Medulla oblongata (tissue), 1 donor: ENCODE measurements around the gene SCD.
"Not testable (repeated sequence)": the region's sequence is repeated elsewhere in the genome, so short reads cannot be mapped to it uniquely, and the experiment has no call there.

Experiments
- DNase-seq: peaks from one replicate; pipeline ENCODE4 v3.0.0-alpha.2; 2015; ENCODE audit errors: extremely low spot score

The SCD gene

DNA sequence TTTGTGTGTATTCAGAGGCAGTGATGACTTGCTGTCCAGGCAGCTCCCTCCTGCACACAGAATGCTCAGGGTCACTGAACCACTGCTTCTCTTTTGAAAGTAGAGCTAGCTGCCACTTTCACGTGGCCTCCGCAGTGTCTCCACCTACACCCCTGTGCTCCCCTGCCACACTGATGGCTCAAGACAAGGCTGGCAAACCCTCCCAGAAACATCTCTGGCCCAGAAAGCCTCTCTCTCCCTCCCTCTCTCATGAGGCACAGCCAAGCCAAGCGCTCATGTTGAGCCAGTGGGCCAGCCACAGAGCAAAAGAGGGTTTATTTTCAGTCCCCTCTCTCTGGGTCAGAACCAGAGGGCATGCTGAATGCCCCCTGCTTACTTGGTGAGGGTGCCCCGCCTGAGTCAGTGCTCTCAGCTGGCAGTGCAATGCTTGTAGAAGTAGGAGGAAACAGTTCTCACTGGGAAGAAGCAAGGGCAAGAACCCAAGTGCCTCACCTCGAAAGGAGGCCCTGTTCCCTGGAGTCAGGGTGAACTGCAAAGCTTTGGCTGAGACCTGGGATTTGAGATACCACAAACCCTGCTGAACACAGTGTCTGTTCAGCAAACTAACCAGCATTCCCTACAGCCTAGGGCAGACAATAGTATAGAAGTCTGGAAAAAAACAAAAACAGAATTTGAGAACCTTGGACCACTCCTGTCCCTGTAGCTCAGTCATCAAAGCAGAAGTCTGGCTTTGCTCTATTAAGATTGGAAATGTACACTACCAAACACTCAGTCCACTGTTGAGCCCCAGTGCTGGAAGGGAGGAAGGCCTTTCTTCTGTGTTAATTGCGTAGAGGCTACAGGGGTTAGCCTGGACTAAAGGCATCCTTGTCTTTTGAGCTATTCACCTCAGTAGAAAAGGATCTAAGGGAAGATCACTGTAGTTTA is 15.8 kb downstream of the SCD start:
- DNase-seq, result peak; percentile 91

DNA sequence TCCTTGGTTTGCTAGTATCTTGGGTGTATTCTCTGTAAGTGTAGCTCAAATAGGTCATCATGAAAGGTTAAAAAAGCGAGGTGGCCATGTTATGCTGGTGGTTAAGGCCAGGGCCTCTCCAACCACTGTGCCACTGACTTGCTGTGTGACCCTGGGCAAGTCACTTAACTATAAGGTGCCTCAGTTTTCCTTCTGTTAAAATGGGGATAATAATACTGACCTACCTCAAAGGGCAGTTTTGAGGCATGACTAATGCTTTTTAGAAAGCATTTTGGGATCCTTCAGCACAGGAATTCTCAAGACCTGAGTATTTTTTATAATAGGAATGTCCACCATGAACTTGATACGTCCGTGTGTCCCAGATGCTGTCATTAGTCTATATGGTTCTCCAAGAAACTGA is 17.1 kb downstream of the SCD start:
- no peak for DNase-seq

DNA sequence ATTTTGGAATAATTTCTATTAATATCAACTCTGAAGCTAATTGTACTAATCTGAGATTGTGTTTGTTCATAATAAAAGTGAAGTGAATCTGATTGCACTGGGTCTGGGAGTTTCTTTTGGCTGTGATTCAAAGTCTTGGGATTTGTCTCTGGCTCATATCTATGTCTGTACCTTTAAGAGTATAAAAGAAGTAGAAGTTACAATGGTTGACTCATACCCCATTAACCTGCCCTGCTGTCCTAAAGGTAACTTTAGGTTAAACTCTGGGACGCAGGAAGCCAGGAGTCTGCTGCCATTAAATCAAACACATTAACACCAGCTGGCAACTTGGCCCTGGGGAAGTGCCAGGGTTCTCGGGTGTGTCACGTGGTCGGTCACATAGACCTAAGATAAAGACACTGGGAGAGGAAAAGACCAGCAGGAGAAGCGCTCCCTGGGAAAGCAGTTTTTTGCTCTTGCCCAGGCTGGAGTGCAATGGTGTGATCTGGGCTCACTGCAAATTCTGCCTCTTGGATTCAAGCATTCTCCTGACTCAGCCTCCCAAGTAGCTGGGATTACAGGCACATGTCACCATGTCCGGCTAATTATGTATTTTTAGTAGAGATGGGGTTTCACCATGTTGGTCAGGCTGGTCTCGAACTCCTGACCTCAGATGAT is 17.8 kb downstream of the SCD start:
- DNase-seq, result peak; percentile 88

DNA sequence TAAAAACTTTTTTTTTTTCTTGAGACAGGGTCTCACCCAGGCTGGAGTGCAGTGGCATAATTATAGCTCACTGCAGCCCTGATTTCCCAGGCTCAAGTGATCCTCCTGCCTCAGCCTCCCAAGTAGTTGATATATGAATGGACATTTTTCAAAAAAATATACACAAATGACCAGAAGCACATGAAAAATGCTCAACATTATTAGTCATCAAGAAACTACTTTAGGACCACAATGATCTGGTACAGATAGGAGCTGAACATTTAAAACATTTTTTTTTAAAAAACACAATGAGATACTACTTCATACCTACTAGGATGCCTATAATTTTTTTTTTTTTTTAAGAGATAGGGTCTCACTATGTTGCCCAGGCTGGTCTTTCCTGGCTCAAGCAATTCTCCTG is 21.7 kb downstream of the SCD start:
- DNase-seq, result no peak

DNA sequence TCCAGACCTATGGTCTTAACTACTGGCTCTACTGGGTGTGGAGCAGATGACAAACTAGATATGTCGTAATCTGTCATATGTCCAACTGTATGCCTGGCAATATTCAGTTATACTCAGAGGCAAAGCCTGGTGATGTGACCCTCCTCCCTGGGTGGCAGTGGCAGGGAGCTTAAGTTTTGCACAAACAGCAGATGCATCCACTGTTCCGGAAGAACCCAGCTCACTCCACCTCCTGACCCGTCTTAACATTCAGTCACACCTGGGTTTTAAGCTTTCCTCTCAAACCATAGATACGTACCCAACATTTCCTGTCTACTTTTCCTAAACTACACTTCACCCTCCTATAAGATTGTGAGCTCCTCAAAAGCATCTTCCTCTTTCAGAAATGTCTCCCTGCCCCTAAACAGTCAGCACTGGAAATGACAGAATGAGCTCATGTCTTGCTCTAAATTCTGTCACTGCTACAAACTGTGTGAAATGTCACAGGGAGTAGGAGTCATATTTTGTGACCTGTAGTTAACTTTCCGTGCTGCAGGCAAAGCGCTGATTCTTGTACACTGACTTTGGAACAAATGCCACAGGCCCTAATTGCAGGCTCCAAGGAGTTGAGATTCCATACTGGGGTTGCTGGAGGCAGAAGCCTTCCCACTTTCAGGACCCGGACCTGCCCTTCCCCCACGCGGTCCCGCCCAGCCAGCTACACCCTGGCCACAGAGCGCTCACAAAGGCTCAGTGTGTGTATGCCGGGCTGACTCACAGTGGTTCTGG is 23.9 kb downstream of the SCD start:
- DNase-seq, result peak; percentile 92

DNA sequence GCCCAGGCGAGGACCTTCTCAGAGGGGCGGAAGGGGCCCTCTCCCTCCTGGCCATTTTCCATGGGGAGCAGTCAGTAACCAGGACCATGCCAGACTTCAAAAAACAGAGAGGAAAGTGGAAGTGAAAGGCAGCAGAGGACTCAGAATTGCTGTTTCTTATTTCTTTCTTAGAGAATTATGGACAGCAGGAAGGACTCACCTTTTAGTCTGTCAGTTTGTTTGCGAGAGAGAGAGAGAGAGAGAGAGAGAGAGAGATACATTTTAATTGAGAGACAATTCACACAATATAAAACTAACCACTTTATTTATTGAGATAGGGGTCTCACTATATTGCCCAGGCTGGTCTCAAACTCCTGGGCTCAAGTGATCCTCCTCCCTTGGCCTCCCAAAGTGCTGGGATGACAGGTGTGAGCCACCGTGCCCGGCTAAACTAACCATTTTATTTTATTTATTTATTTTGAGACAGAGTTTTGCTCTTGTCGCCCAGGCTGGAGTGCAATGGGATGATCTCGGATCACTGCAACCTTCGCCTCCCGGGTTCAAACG is 24.5 kb downstream of the SCD start:
- DNase-seq, result no peak

DNA sequence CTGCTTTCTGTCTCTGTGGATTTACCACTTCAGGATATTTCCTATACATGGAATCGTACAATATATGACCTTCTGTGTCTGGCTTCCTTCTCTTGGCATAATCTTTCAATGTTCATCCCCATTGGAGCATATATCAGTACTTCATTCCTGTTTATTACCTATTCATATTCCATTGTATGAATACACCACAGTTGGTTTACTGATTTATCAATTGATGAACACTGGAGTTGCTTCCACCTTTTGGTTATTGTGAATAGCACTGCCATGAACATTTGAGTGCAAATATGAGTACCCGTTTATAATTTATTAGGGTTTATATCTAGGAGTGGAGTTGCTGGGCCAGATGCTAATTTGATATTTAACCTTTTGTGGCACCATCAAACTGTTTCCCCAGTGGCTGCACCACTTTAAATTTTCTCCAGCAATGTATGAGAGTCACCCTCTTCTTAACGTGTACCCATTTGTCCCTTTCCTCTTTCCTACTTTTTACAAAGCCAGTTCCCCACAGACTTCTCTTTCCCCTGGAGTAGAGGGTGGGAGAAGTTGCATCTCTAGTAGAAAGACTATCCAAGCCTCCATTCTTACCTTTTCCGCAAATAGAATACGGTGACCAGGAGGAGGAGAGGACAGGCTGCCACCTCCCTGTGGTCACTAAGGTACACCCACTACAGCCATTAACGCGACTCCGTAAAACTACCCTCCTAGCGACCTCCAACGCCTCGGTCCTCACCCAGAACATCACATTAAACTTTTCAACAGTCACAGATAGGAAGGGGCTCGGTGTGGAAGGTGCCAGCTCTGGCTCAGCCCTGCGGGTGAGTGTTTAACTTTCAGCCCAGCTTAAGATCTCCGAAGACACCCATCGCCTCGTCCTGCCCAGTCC is 25.6 kb downstream of the SCD start:
- no peak for DNase-seq

DNA sequence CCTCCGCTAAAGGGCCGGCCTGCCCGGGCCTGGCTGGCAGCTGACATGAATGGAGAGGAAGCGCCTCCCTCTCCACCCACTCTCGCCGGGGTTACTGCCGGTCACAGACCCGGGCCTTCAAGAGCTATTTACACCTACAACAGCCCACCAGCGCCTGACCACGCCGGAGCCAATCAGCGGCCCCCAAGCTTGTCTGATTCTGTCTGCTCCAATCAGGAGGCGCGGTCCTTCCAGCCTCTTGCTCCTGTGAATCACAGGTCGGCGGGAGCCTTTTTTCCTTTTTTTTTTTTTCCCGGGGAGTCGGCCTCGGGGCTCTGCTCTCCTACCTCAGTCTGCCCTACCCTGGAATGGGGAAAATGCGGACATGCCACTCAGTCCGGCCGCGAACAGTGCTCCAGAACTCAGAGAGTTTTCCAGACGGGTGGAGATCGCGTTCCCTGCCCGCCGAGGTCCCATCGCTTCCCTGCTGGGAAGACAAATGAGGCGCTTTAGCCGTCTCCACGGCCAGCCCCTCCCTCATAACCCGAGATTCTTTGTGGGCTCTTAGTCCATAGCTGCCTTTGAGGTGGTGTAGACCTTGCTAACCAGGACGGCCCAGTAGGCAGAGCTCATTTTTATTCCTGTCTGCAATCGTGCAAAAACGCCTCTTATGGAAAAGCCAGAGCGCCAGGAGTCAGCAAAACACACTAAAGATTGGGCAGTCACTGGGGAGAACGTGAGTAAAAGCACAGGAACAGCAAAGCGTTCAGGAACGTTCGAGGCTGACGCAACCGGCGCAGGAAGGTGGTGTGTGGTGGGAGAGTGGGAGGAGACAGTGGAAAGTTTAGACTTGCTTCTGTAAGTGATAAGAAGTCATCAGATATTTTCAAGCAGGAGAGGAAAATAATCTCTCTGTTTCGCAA is 26.5 kb downstream of the SCD start:
- DNase-seq, result peak; percentile 99

DNA sequence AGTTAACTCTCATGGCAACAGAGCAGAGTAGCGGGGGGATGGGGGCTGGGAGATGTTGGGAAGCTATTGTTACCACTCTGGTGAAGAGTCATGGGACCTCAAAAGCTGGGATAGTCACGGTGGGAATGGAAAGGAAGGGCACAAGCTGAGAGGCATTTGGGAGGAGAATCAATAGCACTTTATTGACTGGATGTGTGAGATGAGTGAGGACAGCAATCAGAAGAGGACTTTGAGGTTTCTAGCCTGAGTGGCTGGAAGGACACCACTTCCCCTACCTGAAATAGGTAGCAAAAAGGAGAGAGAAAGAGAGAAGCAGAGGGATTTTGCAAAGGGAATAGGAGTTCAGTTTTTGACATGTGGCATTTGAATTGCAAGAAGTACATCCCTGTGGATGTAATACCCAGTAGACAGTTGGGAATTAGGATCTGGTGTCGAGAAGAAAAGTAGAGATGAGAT is 27.2 kb downstream of the SCD start:
- no peak for DNase-seq

DNA sequence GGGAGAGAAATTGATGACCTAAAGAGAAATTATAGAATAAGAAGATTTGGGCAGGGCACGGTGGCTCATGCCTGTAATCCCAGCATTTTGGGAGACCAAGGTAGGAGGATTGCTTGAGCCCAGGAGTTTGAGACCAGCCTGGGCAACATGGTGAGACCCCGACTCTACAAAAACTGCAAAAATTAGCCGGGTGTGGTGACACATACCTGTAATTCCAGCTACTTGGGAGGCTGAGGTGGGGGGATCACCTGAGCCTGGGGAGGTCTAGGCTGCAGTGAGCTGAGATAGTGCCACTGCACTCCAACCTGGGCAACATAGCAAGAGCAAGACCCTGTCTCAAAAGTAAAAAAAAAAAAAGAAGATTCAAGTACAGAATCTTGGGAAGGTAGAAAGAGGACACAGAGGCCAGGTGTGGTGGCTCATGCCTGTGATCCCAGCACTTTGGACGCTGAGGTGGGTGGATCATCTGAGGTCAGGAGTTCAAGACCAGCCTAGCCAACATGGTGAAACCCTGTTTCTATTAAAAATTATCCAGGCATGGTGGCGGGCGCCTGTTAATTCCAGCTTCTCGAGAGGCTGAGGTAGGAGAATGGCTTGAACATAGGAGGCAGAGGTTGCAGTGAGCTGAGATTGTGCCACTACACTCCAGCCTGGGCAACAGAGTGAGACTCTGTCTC is 27.8 kb downstream of the SCD start:
- DNase-seq, result not testable (repeated sequence)

DNA sequence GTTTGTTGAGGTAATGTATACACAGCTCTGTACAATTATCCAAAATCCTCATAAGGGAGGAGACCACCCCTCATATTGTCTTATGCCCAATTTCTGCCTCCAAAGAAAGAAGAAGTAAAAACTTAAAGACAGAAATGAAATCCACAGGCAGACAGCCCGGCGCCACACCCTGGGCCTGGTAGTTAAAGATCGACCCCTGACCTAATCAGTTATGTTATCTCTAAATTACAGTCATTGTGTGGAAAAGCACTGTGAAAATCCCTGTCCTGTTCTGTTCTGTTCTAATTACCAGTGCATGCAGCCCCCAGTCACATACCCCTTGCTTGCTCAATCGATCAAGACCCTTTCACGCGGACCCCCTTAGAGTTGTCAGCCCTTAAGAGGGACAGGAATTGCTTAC is 29.6 kb downstream of the SCD start:
- not testable (repeated sequence) for DNase-seq

DNA sequence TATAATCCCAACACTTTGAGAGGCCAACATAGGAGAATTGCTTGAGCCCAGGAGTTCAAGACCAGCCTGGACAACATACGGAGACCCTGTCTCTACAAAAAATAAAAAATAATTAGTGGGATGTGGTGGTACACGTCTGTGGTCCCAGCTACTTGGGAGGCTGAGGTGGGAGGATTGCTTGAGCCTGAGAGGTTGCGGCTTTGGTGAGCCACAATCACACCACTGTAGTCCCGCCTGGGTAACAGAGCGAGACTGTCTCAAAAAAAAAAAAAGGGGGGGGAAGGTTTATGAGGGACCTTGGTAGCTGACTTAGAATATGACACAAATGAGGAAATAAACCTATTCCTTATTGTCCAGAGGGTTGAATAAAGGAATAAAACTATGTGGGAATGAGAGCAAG is 30.8 kb downstream of the SCD start:
- no peak for DNase-seq

DNA sequence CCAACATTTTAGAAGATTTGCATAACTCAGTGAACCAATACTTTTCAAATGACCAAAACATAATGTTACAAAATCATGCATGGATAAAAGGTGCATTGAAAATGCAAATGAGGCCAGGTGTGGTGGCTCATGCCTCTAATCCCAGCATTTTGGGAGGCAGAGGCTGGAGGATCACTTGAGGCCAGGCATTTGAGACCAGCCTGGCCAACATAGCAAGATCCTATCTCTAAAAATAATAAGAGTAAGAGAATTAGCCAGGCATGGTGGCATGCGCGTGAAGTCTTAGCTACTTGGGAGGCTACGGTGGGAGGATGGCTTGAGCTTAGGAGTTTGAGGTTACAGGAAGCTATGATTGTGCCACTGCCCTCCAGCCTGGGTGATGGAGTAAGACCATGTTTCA is 33.4 kb downstream of the SCD start:
- DNase-seq, result no peak

DNA sequence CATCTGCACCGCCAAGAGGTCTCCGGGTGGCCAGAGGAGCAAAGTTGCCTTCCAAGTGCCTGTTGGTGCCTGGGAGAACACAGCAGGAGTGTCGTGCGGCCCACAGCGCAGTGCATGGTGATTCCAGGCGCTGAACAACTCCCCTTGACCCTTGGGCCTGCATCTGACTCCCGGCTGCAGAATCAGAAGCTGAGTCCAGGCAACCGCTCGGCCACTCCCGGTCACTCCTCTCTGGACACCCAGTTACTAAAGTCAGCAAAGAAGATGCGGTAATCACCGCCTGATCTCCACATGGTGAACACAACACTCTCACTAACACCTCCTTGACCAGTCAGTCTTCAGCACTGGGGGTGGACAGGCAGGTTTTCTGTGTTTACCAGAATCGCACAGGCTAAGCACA is 35.5 kb downstream of the SCD start:
- no peak for DNase-seq

DNA sequence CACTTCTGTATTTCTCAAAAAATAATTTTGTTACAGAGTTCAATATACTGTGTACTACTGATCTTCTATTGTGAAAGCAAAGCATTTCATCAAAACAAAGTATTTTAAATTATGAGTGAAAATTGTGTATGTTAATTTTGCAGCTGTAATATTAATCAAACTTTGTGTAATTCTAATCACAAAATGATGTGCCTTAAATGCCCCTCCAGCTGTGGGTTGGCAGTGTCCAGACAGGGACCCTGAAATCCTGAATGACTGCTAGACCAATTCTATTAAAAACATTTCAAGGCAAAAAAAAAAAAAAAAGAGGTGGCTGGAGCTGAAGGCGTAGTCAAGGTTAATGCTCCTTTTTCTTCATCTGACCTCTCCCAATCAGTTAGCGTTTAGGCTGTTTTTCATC is 36.2 kb downstream of the SCD start:
- no peak for DNase-seq

DNA sequence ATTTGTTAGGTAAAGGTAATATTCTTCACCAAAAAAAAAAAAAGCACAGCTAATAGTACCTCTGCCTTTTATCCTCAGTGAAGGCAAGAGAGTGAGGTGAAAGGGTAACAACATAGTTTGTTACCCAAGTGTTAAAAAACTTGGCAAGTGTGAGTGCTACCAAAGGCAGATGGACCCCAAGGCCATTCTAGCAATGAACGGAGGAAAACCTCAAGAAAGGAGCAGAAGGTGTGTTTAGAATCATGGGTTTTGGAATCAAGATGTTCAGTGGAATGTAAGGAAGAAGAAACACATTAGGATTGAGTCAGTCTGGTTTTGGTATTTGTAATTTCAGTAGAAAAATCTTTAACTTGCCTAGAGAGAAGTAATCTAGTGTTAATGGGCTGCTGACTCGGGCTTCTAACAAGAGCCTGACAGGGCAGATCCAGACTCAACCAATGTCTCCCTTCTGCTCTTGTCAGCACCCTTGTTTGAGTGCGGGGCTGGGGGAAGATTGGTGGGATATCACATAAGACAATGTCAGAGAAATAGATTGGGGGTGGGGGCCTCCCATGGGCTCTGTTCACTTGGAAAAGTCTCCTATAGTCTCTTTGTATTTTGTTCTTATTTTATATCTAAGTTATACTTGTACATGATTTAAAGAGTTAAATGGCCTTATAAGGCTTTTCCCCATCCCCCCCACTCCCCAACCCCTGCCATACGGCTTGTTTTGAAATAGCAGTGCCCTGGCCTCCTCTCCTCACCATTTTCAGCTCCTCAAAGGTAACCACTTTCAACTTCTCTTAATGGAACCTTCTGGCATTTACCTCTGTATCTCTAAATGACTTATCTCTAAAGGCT is 44.4 kb downstream of the SCD start:
- DNase-seq, result no peak

DNA sequence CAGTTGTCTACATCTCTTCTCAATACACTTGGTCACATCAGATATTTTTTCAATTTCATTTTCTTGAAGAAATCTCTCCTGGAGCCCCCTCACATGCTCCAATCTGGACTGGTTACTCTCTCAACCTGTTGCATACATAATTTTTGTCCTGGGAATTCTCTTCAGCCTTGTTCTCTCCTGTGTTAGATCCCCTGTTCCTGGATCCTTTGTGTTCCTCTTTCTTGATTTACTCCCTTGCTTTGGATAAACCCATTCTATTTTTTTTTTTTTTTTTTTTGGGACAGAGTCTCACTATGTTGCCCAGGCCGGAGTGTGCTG is 45.6 kb downstream of the SCD start:
- DNase-seq, result no peak

DNA sequence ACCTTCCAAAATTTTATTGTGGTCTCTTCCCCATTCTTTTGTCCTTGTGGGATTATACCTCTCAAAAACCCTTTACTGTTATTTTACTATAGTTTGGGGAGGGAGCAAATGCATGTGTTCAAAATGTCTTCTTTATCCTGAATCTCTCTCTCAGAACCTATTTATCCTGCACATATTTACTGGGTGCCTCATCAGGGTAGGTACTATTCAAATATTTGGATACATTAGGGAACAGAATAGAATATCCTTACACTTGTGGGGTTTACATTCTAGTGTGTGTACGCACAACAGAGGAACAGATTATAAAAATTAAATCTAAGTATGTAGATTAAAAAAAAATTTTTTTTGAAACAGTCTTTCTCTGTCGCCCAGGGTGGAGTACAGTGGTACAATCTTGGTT is 48.6 kb downstream of the SCD start:
- DNase-seq, result no peak

DNA sequence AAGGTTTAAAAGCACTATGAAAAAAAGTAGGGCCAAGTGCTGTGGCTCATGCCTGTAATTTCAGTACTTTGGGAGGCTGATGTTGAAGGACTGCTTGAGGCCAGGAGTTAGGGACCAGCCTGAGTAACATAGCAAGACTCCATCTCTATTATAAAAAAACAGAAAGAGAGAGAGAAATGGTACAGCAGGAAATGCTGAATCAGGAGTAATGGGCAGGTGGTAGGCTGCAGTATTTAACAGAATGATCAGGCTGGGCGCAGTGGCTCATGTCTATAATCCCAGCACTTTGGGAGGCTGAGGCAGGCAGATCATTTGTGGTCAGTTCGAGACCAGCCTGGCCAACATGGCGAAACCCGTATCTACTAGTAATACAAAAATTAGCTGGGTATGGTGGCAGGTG is 49.6 kb downstream of the SCD start:
- no peak for DNase-seq
